Brain microvascular endothelial cell (primary cell): Measurements from ENCODE around the gene RIOK1.

Experiments used
- DNase-seq: peaks from one replicate; pipeline ENCODE4 v3.0.0-alpha.2; 2020
- H3K27ac ChIP-seq: fragments of 250-450 bp; sonication (Bioruptor Pico); 2 replicates; pipeline ENCODE4 v1.5.1; 2020; ENCODE audit warnings: mild to moderate bottlenecking, moderate library complexity
- H3K27me3 ChIP-seq: fragments of 250-450 bp; sonication (Bioruptor Pico); replicated peaks from 2 replicates; pipeline ENCODE4 v1.5.1; 2020; ENCODE audit warnings: mild to moderate bottlenecking
- H3K36me3 ChIP-seq: fragments of 250-450 bp; sonication (Bioruptor Pico); replicated peaks from 2 replicates; pipeline ENCODE4 v1.5.1; 2020; ENCODE audit warnings: mild to moderate bottlenecking
- H3K4me3 ChIP-seq: 2 replicates; pipeline ENCODE4 v1.5.1; 2011; ENCODE audit warnings: low read depth, mild to moderate bottlenecking, control low read depth, low read length, moderate library complexity
- CTCF ChIP-seq: IDR thresholded peaks from 2 replicates; pipeline ENCODE4 v1.5.1; 2011; ENCODE audit warnings: low read depth, mild to moderate bottlenecking, moderate library complexity, low read length, control low read depth, inconsistent platforms; ENCODE audit errors: missing control alignments
- in situ Hi-C: cut with HindIII; loops from 2 replicates; pipeline ENCODE4 v1.10.0; 2017; ENCODE audit warnings: low sequenced_read_pairs, low pct_ligation_motif_present

RIOK1 gene

GRCh38 chr6:7390226-7390878 is 744 bp downstream of the RIOK1 start:
- Histone ChIP-seq H3K27ac (peak overlapping the region; percentile 90), H3K36me3 (peaks cover 10% of the 10 kb centered on the region), H3K27me3 (no peaks in the 10 kb centered on the region), H3K4me3 (peak overlapping the region; percentile 88)
- TF ChIP-seq CTCF = peak; percentile 15
- DNase-seq = no peak
- in situ Hi-C loops = no loop called here

- no peak for DNase-seq
- in situ Hi-C loops = no loop called here
- Histone ChIP-seq H3K36me3 (peaks cover 14% of the 10 kb centered on the region), H3K27me3 (no peaks in the 10 kb centered on the region), H3K27ac (no peak overlapping the region), H3K4me3 (peak overlapping the region; percentile 88)
- TF ChIP-seq CTCF = no peak
Measured at GRCh38 chr6:7391151-7391550, 1.5 kb downstream of the RIOK1 start.

- in situ Hi-C loops = no loop called here
- peaks cover 20% of the 10 kb centered on the region for H3K36me3 ChIP-seq
- H3K27me3 ChIP-seq = no peaks in the 10 kb centered on the region
- no peak for TF ChIP-seq CTCF
- H3K4me3 ChIP-seq = no peak overlapping the region
- no peak for DNase-seq
- H3K27ac ChIP-seq = no peak overlapping the region
Measured at GRCh38 chr6:7392402-7392801, 2.8 kb downstream of the RIOK1 start.

- H3K4me3 ChIP-seq = no peak overlapping the region
- no peak overlapping the region for H3K27ac ChIP-seq
- no peaks in the 10 kb centered on the region for H3K27me3 ChIP-seq
- peak; percentile 2 for DNase-seq
- in situ Hi-C loops = loop anchor here (25.0 kb wide), 1 partner anchor 186 kb away; the partner anchor contains the start of gene SNRNP48
- TF ChIP-seq CTCF = no peak
- H3K36me3 ChIP-seq = peaks cover 42% of the 10 kb centered on the region
Measured at GRCh38 chr6:7401075-7401474, 11.5 kb downstream of the RIOK1 start.

GRCh38 chr6:7402716-7403115 is 13.1 kb downstream of the RIOK1 start:
- no peak overlapping the region for H3K4me3 ChIP-seq
- H3K27me3 ChIP-seq = no peaks in the 10 kb centered on the region
- no peak for DNase-seq
- H3K27ac ChIP-seq = no peak overlapping the region
- TF ChIP-seq CTCF = no peak
- in situ Hi-C loops = loop anchor here (25.0 kb wide), 1 partner anchor 185 kb away; the partner anchor contains the start of gene SNRNP48
- H3K36me3 ChIP-seq = peaks cover 49% of the 10 kb centered on the region

- Histone ChIP-seq H3K4me3 (no peak overlapping the region), H3K27me3 (no peaks in the 10 kb centered on the region), H3K36me3 (peaks cover 49% of the 10 kb centered on the region), H3K27ac (no peak overlapping the region)
- in situ Hi-C loops = loop anchor here (25.0 kb wide), 1 partner anchor 183 kb away; the partner anchor contains the start of gene SNRNP48
- no peak for DNase-seq
- TF ChIP-seq CTCF = no peak
Measured at GRCh38 chr6:7404546-7404945, 14.9 kb downstream of the RIOK1 start.
